GM23248 (cell line): ENCODE results near the gene NGF.

Source experiments
- EZH2 ChIP-seq: fragments of 200-600 bp; sonication (generic); IDR thresholded peaks from 2 replicates; pipeline ENCODE4 v1.6.1; 2018; ENCODE audit warnings: antibody characterized with exemption, mild to moderate bottlenecking; ENCODE audit not compliant: insufficient read depth, poor library complexity, severe bottlenecking
- EZH2phosphoT487 ChIP-seq: fragments of 200-600 bp; sonication (generic); IDR thresholded peaks from 2 replicates; pipeline ENCODE4 v1.6.1; 2018; ENCODE audit warnings: antibody characterized with exemption, moderate library complexity, mild to moderate bottlenecking, low read depth; ENCODE audit not compliant: insufficient read depth

DNA sequence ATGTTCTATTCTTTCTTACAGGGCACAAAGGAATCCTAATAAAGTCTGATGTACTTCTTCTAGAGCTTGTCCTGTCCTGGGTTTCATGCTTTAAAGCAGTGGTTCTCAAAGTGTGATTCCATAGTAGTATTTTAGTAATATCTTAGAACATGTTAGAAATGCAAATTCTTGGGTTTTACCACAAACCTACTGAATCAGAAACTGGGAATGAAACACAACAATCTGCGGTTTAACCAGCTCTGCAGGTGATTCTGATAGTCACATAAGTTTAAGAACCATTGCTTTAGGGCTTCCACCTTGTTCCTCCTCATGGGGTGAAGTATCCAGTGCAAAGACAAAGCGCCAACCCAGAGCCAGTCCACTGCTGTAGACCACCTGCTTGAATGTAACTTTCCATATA, 41.1 kb downstream of the NGF start:
- TF ChIP-seq EZH2 (no peak), EZH2phosphoT487 (no peak)
